ENCODE results near the gene HTRA2. TPM values are rescaled to one million over a fixed set of nuclear protein-coding genes. Genes with fewer than 3 reads are reported as not detected.

HTRA2 gene
- total and polyA plus RNA-seq, 9 of the 15 experiments (the other 6 are each of a cell fraction or from before 2014, with no cell fraction given) = 54.2 to 71.2 (median 65.8) TPM

- TF ChIP-seq CEBPG (CRISPR knock-in tag; IDR thresholded peaks at IDR 0.05) (no peak), CEBPG (tag; conservative IDR thresholded peaks at IDR 0.05 in 1 of 2, IDR thresholded peaks at IDR 0.05 in 1 of 2) (no peak), NBN (IDR thresholded peaks at IDR 0.05; ENCODE audit: low read depth) (peak; percentile 100), SMAD1 (IDR thresholded peaks at IDR 0.05; ENCODE audit: low read depth, low read length, partially characterized antibody) (peak; percentile 23), MIER1 (IDR thresholded peaks at IDR 0.05; ENCODE audit: low read depth) (no peak), ELF4 (CRISPR knock-in tag; IDR thresholded peaks at IDR 0.05) (no peak), RBM39 (optimal IDR thresholded peaks at IDR 0.05; ENCODE audit: low read depth, low read length) (no peak), ZKSCAN3 (CRISPR knock-in tag; IDR thresholded peaks at IDR 0.05) (no peak), ZNF217 (CRISPR knock-in tag; IDR thresholded peaks at IDR 0.05) (no peak), ZNF134 (CRISPR knock-in tag; conservative IDR thresholded peaks at IDR 0.05) (no peak; the same call in 1 of the 2 replicates), ID3 (CRISPR knock-in tag; IDR thresholded peaks at IDR 0.05) (no peak), ID3 (tag; IDR thresholded peaks at IDR 0.05) (peak; percentile 66; the same call in 1 of the 2 replicates), HNRNPUL1 (IDR thresholded peaks at IDR 0.05; ENCODE audit: low read length) (no peak), ZNF79 (CRISPR knock-in tag; IDR thresholded peaks at IDR 0.05; ENCODE audit: low read depth) (no peak), POLR2H (tag; IDR thresholded peaks at IDR 0.05; ENCODE audit: low read depth) (no peak), ZNF23 (CRISPR knock-in tag; IDR thresholded peaks at IDR 0.05) (no peak), HOXB6 (CRISPR knock-in tag; IDR thresholded peaks at IDR 0.05; ENCODE audit: borderline replicate concordance) (no peak), JUN (IDR thresholded peaks at IDR 0.05; ENCODE audit: borderline replicate concordance, low read depth, low read length) (peak; percentile 75), JUN (CRISPR knock-in tag; IDR thresholded peaks at IDR 0.05; ENCODE audit: borderline replicate concordance) (0 out of 2 replicates have a peak, but pooled peaks have one; percentile 13)
- TF ChIP-seq, protein P1, sequence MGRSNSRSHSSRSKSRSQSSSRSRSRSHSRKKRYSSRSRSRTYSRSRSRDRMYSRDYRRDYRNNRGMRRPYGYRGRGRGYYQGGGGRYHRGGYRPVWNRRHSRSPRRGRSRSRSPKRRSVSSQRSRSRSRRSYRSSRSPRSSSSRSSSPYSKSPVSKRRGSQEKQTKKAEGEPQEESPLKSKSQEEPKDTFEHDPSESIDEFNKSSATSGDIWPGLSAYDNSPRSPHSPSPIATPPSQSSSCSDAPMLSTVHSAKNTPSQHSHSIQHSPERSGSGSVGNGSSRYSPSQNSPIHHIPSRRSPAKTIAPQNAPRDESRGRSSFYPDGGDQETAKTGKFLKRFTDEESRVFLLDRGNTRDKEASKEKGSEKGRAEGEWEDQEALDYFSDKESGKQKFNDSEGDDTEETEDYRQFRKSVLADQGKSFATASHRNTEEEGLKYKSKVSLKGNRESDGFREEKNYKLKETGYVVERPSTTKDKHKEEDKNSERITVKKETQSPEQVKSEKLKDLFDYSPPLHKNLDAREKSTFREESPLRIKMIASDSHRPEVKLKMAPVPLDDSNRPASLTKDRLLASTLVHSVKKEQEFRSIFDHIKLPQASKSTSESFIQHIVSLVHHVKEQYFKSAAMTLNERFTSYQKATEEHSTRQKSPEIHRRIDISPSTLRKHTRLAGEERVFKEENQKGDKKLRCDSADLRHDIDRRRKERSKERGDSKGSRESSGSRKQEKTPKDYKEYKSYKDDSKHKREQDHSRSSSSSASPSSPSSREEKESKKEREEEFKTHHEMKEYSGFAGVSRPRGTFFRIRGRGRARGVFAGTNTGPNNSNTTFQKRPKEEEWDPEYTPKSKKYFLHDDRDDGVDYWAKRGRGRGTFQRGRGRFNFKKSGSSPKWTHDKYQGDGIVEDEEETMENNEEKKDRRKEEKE (IDR thresholded peaks at IDR 0.05; ENCODE audit: borderline replicate concordance in 1 of 2, control insufficient read depth in 1 of 2, low read depth in 2 of 2, low read length in 1 of 2) = 0 out of 4 replicates have a peak, but pooled peaks of 1 of the 2 experiments have one; percentile 23
- TF ChIP-seq, protein P2, sequence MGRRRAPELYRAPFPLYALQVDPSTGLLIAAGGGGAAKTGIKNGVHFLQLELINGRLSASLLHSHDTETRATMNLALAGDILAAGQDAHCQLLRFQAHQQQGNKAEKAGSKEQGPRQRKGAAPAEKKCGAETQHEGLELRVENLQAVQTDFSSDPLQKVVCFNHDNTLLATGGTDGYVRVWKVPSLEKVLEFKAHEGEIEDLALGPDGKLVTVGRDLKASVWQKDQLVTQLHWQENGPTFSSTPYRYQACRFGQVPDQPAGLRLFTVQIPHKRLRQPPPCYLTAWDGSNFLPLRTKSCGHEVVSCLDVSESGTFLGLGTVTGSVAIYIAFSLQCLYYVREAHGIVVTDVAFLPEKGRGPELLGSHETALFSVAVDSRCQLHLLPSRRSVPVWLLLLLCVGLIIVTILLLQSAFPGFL (CRISPR knock-in tag; IDR thresholded peaks at IDR 0.05) = no peak; the same call in 1 of the 2 replicates
- TF ChIP-seq, protein P3, sequence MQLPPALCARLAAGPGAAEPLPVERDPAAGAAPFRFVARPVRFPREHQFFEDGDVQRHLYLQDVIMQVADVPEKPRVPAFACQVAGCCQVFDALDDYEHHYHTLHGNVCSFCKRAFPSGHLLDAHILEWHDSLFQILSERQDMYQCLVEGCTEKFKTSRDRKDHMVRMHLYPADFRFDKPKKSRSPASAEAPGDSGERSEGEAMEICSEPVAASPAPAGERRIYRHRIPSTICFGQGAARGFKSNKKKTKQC (CRISPR knock-in tag; IDR thresholded peaks at IDR 0.05) = peak; percentile 61; the same call in 1 of the 2 replicates
Observed at GRCh38 chr2:74553892-74554819, 24.4 kb downstream of the HTRA2 start, which contains the start of the genes DOK1 and LOXL3 (continued).

Measured in K562 (cell line).